SK-N-SH treated with all-trans-retinoic acid at 6 μM for 48 hours (cell line): ENCODE measurements around the gene PDF.
"Not testable (repeated sequence)": the region's sequence is repeated elsewhere in the genome, so short reads cannot be mapped to it uniquely, and the experiment has no call there.

Source experiments
- ESRRG ChIP-seq: fragments of 250-450 bp; sonication (Bioruptor Pico); IDR thresholded peaks from 2 replicates; pipeline ENCODE4 v1.6.1; 2021; ENCODE audit warnings: mild to moderate bottlenecking
- ISL1 ChIP-seq: fragments of 250-450 bp; sonication (Bioruptor Pico); IDR thresholded peaks from 2 replicates; pipeline ENCODE4 v2.1.2; 2022; ENCODE audit warnings: mild to moderate bottlenecking, moderate library complexity
- OSR1 ChIP-seq: fragments of 250-450 bp; sonication (Bioruptor Pico); IDR thresholded peaks from 2 replicates; pipeline ENCODE4 v1.8.0; 2022; ENCODE audit warnings: moderate library complexity, mild to moderate bottlenecking, inconsistent platforms
- PPARA ChIP-seq: fragments of 250-450 bp; sonication (Bioruptor Pico); IDR thresholded peaks from 2 replicates; pipeline ENCODE4 v1.5.0; 2020; ENCODE audit warnings: mild to moderate bottlenecking, borderline replicate concordance
- RARB ChIP-seq: fragments of 250-450 bp; sonication (Bioruptor Pico); IDR thresholded peaks from 2 replicates; pipeline ENCODE4 v1.8.0; 2021; ENCODE audit warnings: mild to moderate bottlenecking, moderate library complexity
- SNAI2 ChIP-seq: fragments of 250-450 bp; sonication (Bioruptor Pico); IDR thresholded peaks from 2 replicates; pipeline ENCODE4 v1.5.0; 2020; ENCODE audit warnings: mild to moderate bottlenecking, moderate library complexity
- TCF4 ChIP-seq: fragments of 250-450 bp; sonication (Bioruptor Pico); IDR thresholded peaks from 2 replicates; pipeline ENCODE4 v1.8.0; 2021; ENCODE audit warnings: mild to moderate bottlenecking, moderate library complexity, borderline replicate concordance
- ZFP3 ChIP-seq: fragments of 250-450 bp; sonication (Bioruptor Pico); IDR thresholded peaks from 2 replicates; pipeline ENCODE4 v1.5.0; 2020; ENCODE audit warnings: mild to moderate bottlenecking, moderate library complexity
- ZNF70 ChIP-seq: fragments of 450-650 bp; formaldehyde crosslinking; IDR thresholded peaks from 2 replicates; pipeline ENCODE4 v1.5.0; 2020; ENCODE audit warnings: mild to moderate bottlenecking, moderate library complexity
- ZNF8 ChIP-seq: fragments of 450-650 bp; formaldehyde crosslinking; IDR thresholded peaks from 2 replicates; pipeline ENCODE4 v1.5.0; 2020; ENCODE audit warnings: mild to moderate bottlenecking, moderate library complexity
- TF ChIP-seq, protein P1 (sequence below): fragments of 250-450 bp; sonication (Bioruptor Pico); IDR thresholded peaks from 2 replicates; pipeline ENCODE4 v1.8.0; 2020; ENCODE audit warnings: mild to moderate bottlenecking, moderate library complexity, borderline replicate concordance
- TF ChIP-seq, protein P2 (sequence below): fragments of 250-450 bp; sonication (Bioruptor Pico); IDR thresholded peaks from 2 replicates; pipeline ENCODE4 v1.5.1; 2021; ENCODE audit warnings: mild to moderate bottlenecking, moderate library complexity

DNA sequence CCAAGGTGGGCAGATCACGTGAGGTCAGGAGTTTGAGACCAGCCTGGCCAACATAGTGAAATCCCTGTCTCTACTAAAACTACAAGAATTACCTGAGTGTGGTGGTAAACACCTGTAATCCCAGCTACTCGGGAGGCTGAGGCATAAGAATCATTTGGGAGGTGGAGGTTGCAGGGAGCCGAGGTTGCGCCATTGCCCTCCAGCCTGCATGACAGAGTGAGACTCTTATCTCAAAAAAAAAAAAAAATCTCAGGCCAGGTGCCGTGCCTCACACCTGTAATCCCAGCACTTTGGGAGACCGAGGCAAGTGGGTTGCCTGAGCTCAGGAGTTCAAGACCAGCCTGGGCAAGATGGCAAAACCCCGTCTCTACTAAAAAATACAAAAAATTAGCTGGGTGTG is 33.6 kb downstream of the PDF start:
- TF ChIP-seq OSR1 (CRISPR knock-in tag); RARB (CRISPR knock-in tag); ZNF70 (CRISPR knock-in tag); ZFP3 (CRISPR knock-in tag); ISL1 (CRISPR knock-in tag); ESRRG (CRISPR knock-in tag); ZNF8; SNAI2 (CRISPR knock-in tag); TCF4 (CRISPR knock-in tag); PPARA (CRISPR knock-in tag): not testable (repeated sequence)
- TF ChIP-seq, protein P1, sequence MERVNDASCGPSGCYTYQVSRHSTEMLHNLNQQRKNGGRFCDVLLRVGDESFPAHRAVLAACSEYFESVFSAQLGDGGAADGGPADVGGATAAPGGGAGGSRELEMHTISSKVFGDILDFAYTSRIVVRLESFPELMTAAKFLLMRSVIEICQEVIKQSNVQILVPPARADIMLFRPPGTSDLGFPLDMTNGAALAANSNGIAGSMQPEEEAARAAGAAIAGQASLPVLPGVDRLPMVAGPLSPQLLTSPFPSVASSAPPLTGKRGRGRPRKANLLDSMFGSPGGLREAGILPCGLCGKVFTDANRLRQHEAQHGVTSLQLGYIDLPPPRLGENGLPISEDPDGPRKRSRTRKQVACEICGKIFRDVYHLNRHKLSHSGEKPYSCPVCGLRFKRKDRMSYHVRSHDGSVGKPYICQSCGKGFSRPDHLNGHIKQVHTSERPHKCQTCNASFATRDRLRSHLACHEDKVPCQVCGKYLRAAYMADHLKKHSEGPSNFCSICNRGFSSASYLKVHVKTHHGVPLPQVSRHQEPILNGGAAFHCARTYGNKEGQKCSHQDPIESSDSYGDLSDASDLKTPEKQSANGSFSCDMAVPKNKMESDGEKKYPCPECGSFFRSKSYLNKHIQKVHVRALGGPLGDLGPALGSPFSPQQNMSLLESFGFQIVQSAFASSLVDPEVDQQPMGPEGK (CRISPR knock-in tag): not testable (repeated sequence)
- TF ChIP-seq, protein P2, sequence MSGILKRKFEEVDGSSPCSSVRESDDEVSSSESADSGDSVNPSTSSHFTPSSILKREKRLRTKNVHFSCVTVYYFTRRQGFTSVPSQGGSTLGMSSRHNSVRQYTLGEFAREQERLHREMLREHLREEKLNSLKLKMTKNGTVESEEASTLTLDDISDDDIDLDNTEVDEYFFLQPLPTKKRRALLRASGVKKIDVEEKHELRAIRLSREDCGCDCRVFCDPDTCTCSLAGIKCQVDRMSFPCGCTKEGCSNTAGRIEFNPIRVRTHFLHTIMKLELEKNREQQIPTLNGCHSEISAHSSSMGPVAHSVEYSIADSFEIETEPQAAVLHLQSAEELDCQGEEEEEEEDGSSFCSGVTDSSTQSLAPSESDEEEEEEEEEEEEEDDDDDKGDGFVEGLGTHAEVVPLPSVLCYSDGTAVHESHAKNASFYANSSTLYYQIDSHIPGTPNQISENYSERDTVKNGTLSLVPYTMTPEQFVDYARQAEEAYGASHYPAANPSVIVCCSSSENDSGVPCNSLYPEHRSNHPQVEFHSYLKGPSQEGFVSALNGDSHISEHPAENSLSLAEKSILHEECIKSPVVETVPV (CRISPR knock-in tag): not testable (repeated sequence)
